Hepatocyte (in vitro differentiated cells): ENCODE data around the gene PRKAR2A.

Source experiments
- CTCF ChIP-seq: fragments of 200-600 bp; sonication (generic); IDR thresholded peaks from 2 replicates; pipeline ENCODE4 v1.5.1; 2016; ENCODE audit warnings: antibody characterized with exemption, mild to moderate bottlenecking; ENCODE audit not compliant: poor library complexity
- EZH2 ChIP-seq: fragments of 200-600 bp; sonication (generic); IDR thresholded peaks from 2 replicates; pipeline ENCODE4 v1.6.1; 2016; ENCODE audit warnings: antibody characterized with exemption, mild to moderate bottlenecking, borderline replicate concordance

GRCh38 chr3:48819234-48820221 is 28.1 kb downstream of the PRKAR2A start:
- no peak for TF ChIP-seq CTCF
- TF ChIP-seq EZH2 = no peak
